ENCODE data around the gene COA8. TPM values are rescaled to one million over a fixed set of nuclear protein-coding genes. Genes with fewer than 3 reads are reported as not detected.

Gene COA8
- total and polyA plus RNA-seq, 9 of the 15 experiments (the other 6 are each of a cell fraction or from before 2014, with no cell fraction given): 5.0 to 35.3 (median 25.7) TPM

GRCh38 chr14:103600503-103600902, 37.7 kb downstream of the COA8 start:
- WGBS (ENCODE audit: insufficient coverage, low coverage, missing lambda C conversion rate): 80% methylated on average over 2 of the region's 5 CpGs
- Histone ChIP-seq H3K9me3 (replicated peaks; ENCODE audit: control insufficient read depth, insufficient read depth, low read depth, low read length) (no peaks in the 10 kb centered on the region), H3K9ac (ENCODE audit: insufficient read depth in 1 of 2, low read depth in 2 of 2, low read length in 2 of 2) (no peak overlapping the region), H3K36me3 (ENCODE audit: control insufficient read depth, insufficient read depth, low read length) (no peaks in the 10 kb centered on the region), H3K27ac (ENCODE audit: extremely low read depth, low read depth, low read length) (no peak overlapping the region), H3K4me2 (ENCODE audit: insufficient read depth, low read length) (no peak overlapping the region), H3K79me2 (ENCODE audit: control insufficient read depth, insufficient read depth, low read length) (no peaks in the 10 kb centered on the region), H3K9me1 (ENCODE audit: control insufficient read depth, insufficient read depth, low read length) (no peaks in the 10 kb centered on the region), H4K20me1 (replicated peaks; ENCODE audit: control insufficient read depth, insufficient read depth, low read length) (no peaks in the 10 kb centered on the region), H3K4me1 (replicated peaks in 1 of 2; ENCODE audit: control insufficient read depth in 2 of 2, insufficient read depth in 2 of 2, low read length in 2 of 2) (no peaks in the 10 kb centered on the region; a peak in 1 of 5 replicates), H2AFZ (ENCODE audit: low read depth, low read length) (no peak overlapping the region), H3K4me3 (no peak overlapping the region), H3K27me3 (ENCODE audit: control insufficient read depth in 2 of 2, insufficient read depth in 2 of 2, low read length in 2 of 2) (no peaks in the 10 kb centered on the region)
- POLR2A ChIA-PET: interaction anchor here (0.6 to 0.9 kb wide), 2 partner anchors 10 to 90 kb away, joined by 3 read pairs; no protein-coding TSS in a partner anchor
- BruUV-seq (replicated peaks): no TSS peak
- CTCF ChIA-PET (ENCODE audit: low intra/inter-chr PET ratio): no interaction called here
- ATAC-seq: no peak
- no peak for FAIRE-seq
- DNase-seq (ENCODE audit: extremely low read depth in 1 of 4, low spot score in 3 of 4): no peak
- in situ Hi-C loops (cut with MboI): no loop called here
- intact Hi-C loops (cut with micrococcal nuclease): no loop called here
- TF ChIP-seq HMBOX1 (IDR thresholded peaks at IDR 0.05): no peak
- TF ChIP-seq ZNF639 (CRISPR knock-in tag; conservative IDR thresholded peaks at IDR 0.05 in 1 of 2, IDR thresholded peaks at IDR 0.05 in 1 of 2): no peak
- TF ChIP-seq CTCFL (IDR thresholded peaks at IDR 0.05; ENCODE audit: borderline replicate concordance, insufficient read depth, low read depth, low read length, poor library complexity, severe bottlenecking): no peak
- TF ChIP-seq ZNF778 (CRISPR knock-in tag; IDR thresholded peaks at IDR 0.05): no peak
- TF ChIP-seq NR3C1 (CRISPR knock-in tag; IDR thresholded peaks at IDR 0.05): no peak
- no peak for TF ChIP-seq TCF3 (CRISPR knock-in tag; IDR thresholded peaks at IDR 0.05)
- no peak for TF ChIP-seq IRF2 (CRISPR knock-in tag; IDR thresholded peaks at IDR 0.05)
- TF ChIP-seq ZNF707 (CRISPR knock-in tag; conservative IDR thresholded peaks at IDR 0.05): no peak
- no peak for TF ChIP-seq MAZ (CRISPR knock-in tag; conservative IDR thresholded peaks at IDR 0.05 in 1 of 2, IDR thresholded peaks at IDR 0.05 in 1 of 2)
- no peak for TF ChIP-seq GATAD2B (IDR thresholded peaks at IDR 0.05; ENCODE audit: borderline replicate concordance)
- no peak for TF ChIP-seq NRF1 (conservative IDR thresholded peaks at IDR 0.05 in 1 of 2, IDR thresholded peaks at IDR 0.05 in 1 of 2)
- TF ChIP-seq NR4A1 (CRISPR knock-in tag; IDR thresholded peaks at IDR 0.05): no peak
- no peak for TF ChIP-seq NR4A1 (tag; IDR thresholded peaks at IDR 0.05)
- no peak for TF ChIP-seq ATF4 (CRISPR knock-in tag; IDR thresholded peaks at IDR 0.05)
- no peak for TF ChIP-seq CBFB (CRISPR knock-in tag; IDR thresholded peaks at IDR 0.05)
- no peak for TF ChIP-seq MYC (IDR thresholded peaks at IDR 0.05; ENCODE audit: low read depth, low read length)
- no peak for TF ChIP-seq MYC (CRISPR knock-in tag; IDR thresholded peaks at IDR 0.05; ENCODE audit: borderline replicate concordance, low read depth)
- no peak for TF ChIP-seq CBX8 (IDR thresholded peaks at IDR 0.05; ENCODE audit: borderline replicate concordance, extremely low read depth, low read depth, low read length, poor library complexity, severe bottlenecking)
